Muscle of leg (tissue), 11 donors: ENCODE results near the gene GSE1. TPM values are rescaled to one million over a fixed set of nuclear protein-coding genes. Genes with fewer than 3 reads are reported as not detected.

Source experiments
- DNase-seq: peaks from one replicate; pipeline ENCODE4 v3.0.0; 2013
- H3K27ac ChIP-seq: one replicate; pipeline ENCODE4 v1.5.1; 2013; ENCODE audit warnings: mild to moderate bottlenecking, low read length, control low read depth
- H3K27me3 ChIP-seq: one replicate; pipeline ENCODE4 v1.6.1; 2013; ENCODE audit warnings: low read length; ENCODE audit not compliant: control insufficient read depth, insufficient read depth
- H3K36me3 ChIP-seq: one replicate; pipeline ENCODE4 v1.6.1; 2013; ENCODE audit warnings: low read length; ENCODE audit not compliant: control insufficient read depth, insufficient read depth
- H3K4me1 ChIP-seq: one replicate; pipeline ENCODE4 v1.6.1; 2013; ENCODE audit warnings: low read length; ENCODE audit not compliant: control insufficient read depth, insufficient read depth
- H3K4me3 ChIP-seq: one replicate; pipeline ENCODE4 v1.5.1; 2013; ENCODE audit warnings: low read length, control low read depth
- H3K9me3 ChIP-seq: replicated peaks from 2 replicates; pipeline ENCODE4 v1.6.1; 2013; ENCODE audit warnings: low read depth, low read length; ENCODE audit not compliant: control insufficient read depth
- WGBS: methylation state at CpG from one replicate; pipeline ENCODE4 v1.1.5; 2013; ENCODE audit warnings: missing lambda C conversion rate; ENCODE audit not compliant: insufficient coverage; 5-methylcytosine and 5-hydroxymethylcytosine counted together
- polyA plus RNA-seq, 8 donors: library from polyadenylated mRNA; unstranded; fragments of 120-200 nt; gene quantifications; one replicate each; pipeline versions ENCODE4 v1.2.1 to v1.2.3, GENCODE V29; 2013; ENCODE audit warnings: inconsistent platforms in 1 of 8, low replicate concordance in 1 of 8; ENCODE audit not compliant: insufficient read length in 8 of 8, insufficient read depth in 1 of 8
- total RNA-seq: library from RNA; stranded (reverse); fragments of 120-200 nt; gene quantifications from one replicate; pipeline ENCODE4 v1.2.4, GENCODE V29; 2013

The GSE1 gene
- total and polyA plus RNA-seq, 9 donors = 32.4 to 67.4 (median 47.3) TPM

DNA sequence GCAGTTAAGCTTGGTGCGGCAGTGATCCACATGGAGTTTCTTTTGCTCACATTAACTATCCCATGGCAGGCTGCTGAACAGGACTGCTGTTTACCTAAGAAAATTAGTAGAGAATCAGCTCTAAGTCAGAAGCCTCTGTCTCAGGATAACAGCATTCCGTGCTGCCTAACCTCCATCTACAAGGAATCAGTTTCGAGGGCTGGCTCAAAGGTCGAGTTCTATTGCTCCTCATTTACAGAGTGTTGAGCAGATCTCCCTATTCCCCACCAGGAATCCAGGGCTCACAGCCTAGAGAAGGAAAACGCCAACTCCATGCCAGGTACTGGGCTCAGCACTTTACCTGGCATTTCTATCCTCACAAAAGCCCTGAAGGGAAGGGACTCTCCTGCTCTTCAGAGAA lies 65.7 kb downstream of the GSE1 start:
- no CpG with 5 or more reads among the region's 5 CpGs for WGBS
- Histone ChIP-seq H3K27me3 (no peaks in the 10 kb centered on the region), H3K4me3 (no peak overlapping the region), H3K36me3 (peaks cover 57% of the 10 kb centered on the region), H3K9me3 (no peaks in the 10 kb centered on the region), H3K27ac (no peak overlapping the region), H3K4me1 (peaks cover 10% of the 10 kb centered on the region)
- no peak for DNase-seq

GRCh38 chr16:85679870-85680269 lies 66.7 kb downstream of the GSE1 start:
- WGBS = 90% methylated on average over 6 of the region's 6 CpGs
- no peak for DNase-seq

GRCh38 chr16:85680352-85680944 lies 67.3 kb downstream of the GSE1 start:
- Histone ChIP-seq H3K4me1 (peaks cover 4% of the 10 kb centered on the region), H3K9me3 (no peaks in the 10 kb centered on the region), H3K36me3 (peaks cover 47% of the 10 kb centered on the region), H3K27ac (no peak overlapping the region), H3K4me3 (no peak overlapping the region), H3K27me3 (no peaks in the 10 kb centered on the region)
- WGBS = 89% methylated on average over 6 of the region's 6 CpGs
- DNase-seq = no peak

More at GRCh38 chr16:85679870-85680269, 66.7 kb downstream of the GSE1 start:
- H3K27me3 ChIP-seq = no peaks in the 10 kb centered on the region
- no peak overlapping the region for H3K27ac ChIP-seq
- no peaks in the 10 kb centered on the region for H3K9me3 ChIP-seq
- peaks cover 53% of the 10 kb centered on the region for H3K36me3 ChIP-seq
- no peak overlapping the region for H3K4me3 ChIP-seq
- peaks cover 4% of the 10 kb centered on the region for H3K4me1 ChIP-seq

- H3K27ac ChIP-seq = no peak overlapping the region
- DNase-seq = no peak
- H3K27me3 ChIP-seq = no peaks in the 10 kb centered on the region
- peaks cover 41% of the 10 kb centered on the region for H3K36me3 ChIP-seq
- WGBS = 84% methylated on average over 6 of the region's 8 CpGs
- no peaks in the 10 kb centered on the region for H3K9me3 ChIP-seq
- H3K4me3 ChIP-seq = no peak overlapping the region
- H3K4me1 ChIP-seq = peaks cover 4% of the 10 kb centered on the region
Observed at GRCh38 chr16:85681255-85681654, 68.1 kb downstream of the GSE1 start.

- no peak overlapping the region for H3K4me3 ChIP-seq
- DNase-seq = no peak
- no peak overlapping the region for H3K27ac ChIP-seq
- no peaks in the 10 kb centered on the region for H3K9me3 ChIP-seq
- H3K36me3 ChIP-seq = peaks cover 30% of the 10 kb centered on the region
- peaks cover 4% of the 10 kb centered on the region for H3K4me1 ChIP-seq
- WGBS = 53% methylated on average over 5 of the region's 9 CpGs
- no peaks in the 10 kb centered on the region for H3K27me3 ChIP-seq
Observed at GRCh38 chr16:85682516-85682915, 69.4 kb downstream of the GSE1 start.

DNA sequence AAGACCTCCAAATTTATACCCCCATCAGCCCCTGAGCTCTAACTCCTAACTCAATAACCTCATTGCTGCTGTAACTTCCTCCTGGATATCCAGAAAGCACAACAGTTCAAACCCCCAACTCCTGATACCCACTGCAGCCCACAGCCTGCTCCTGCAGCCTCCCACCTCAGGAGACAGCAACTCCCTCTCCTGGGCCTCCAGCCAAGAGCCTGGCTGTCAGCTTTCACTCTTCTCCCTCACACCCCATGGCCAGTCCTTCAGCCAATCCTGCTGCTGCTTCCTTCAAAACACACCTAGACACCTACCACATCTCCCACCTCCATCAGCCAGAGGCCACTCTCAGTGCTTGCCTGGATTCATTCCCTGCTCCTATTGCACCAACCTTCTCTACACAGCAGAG lies 70.2 kb downstream of the GSE1 start:
- DNase-seq = no peak
- H3K4me1 ChIP-seq = peaks cover 10% of the 10 kb centered on the region
- no peak overlapping the region for H3K4me3 ChIP-seq
- H3K9me3 ChIP-seq = no peaks in the 10 kb centered on the region
- H3K27ac ChIP-seq = no peak overlapping the region
- peaks cover 22% of the 10 kb centered on the region for H3K36me3 ChIP-seq
- no peaks in the 10 kb centered on the region for H3K27me3 ChIP-seq

- Histone ChIP-seq H3K4me3 (no peak overlapping the region), H3K27me3 (peaks cover 2% of the 10 kb centered on the region), H3K4me1 (peaks cover 19% of the 10 kb centered on the region), H3K36me3 (peaks cover 8% of the 10 kb centered on the region), H3K27ac (no peak overlapping the region), H3K9me3 (no peaks in the 10 kb centered on the region)
- 100% methylated on average over 1 of the region's 2 CpGs for WGBS
- DNase-seq = no peak
Observed at GRCh38 chr16:85685251-85685650, 72.1 kb downstream of the GSE1 start.

GRCh38 chr16:85686912-85687591 lies 73.9 kb downstream of the GSE1 start:
- H3K36me3 ChIP-seq = no peaks in the 10 kb centered on the region
- peaks cover 19% of the 10 kb centered on the region for H3K4me1 ChIP-seq
- H3K27ac ChIP-seq = no peak overlapping the region
- WGBS = 91% methylated on average over 10 of the region's 15 CpGs
- no peak for DNase-seq
- H3K9me3 ChIP-seq = no peaks in the 10 kb centered on the region
- peaks cover 2% of the 10 kb centered on the region for H3K27me3 ChIP-seq
- no peak overlapping the region for H3K4me3 ChIP-seq

- H3K4me3 ChIP-seq = peak overlapping the region; percentile 64
- no peak overlapping the region for H3K27ac ChIP-seq
- no peaks in the 10 kb centered on the region for H3K36me3 ChIP-seq
- no peak for DNase-seq
- H3K9me3 ChIP-seq = no peaks in the 10 kb centered on the region
- peaks cover 2% of the 10 kb centered on the region for H3K27me3 ChIP-seq
- WGBS = 66% methylated on average over 32 of the region's 49 CpGs
- peaks cover 19% of the 10 kb centered on the region for H3K4me1 ChIP-seq
Observed at GRCh38 chr16:85687651-85688471, 74.7 kb downstream of the GSE1 start.

DNA sequence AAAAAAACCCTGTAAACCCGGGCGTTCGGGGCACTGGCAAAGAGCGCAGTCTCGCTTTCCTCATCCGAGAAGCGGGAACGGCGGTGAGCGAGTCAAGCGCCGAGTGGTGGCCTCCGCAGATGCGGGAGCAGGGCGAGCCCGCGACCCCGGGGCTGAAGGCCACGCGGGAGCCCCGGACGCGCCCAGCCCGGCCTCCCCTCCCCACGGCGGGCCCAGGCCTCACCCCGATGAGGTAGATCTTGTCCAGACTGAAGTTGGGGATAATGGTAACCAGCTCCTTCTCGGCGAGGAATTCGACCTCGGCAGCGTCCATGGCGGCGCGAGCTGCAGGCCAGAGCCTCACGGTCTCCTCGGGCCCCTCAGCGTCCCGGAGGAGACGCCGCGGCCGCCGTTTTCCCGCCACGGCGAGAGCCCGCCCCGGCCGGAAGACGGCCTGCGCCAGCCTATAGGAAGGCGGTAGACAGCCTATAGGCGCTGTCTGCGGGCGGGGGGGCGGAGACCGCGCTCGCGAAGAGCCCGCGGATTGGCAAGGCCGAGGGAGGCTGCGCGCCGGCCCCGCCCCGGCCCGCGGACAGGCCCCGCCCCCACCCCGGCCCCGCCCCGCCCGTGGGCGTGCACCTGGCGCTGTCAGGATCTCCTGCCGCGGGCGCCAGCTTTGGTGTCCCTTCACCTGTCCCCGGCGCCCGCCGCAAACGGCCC lies 75.6 kb downstream of the GSE1 start, which contains the start of gene GINS2:
Gene GINS2, minus strand, starts transcription at position 369 of the 699 bp plus-strand sequence. Its CDS starts 56 bp downstream, at position 313.
- DNase-seq = peak; percentile 96
- Histone ChIP-seq H3K4me1 (peaks cover 15% of the 10 kb centered on the region), H3K36me3 (no peaks in the 10 kb centered on the region), H3K27ac (no peak within 1 kb of the TSS), H3K27me3 (peaks cover 2% of the 10 kb centered on the region), H3K4me3 (peak within 1 kb of the TSS; percentile 64), H3K9me3 (no peaks in the 10 kb centered on the region)
- under 1% methylated on average over 74 of the region's 86 CpGs for WGBS
